Activated naive CD8-positive, alpha-beta T cell treated with anti-CD3 and anti-CD28 coated beads, Interleukin-2, amount 50 U/mL, for 16 hours (primary cell): ENCODE results near the gene NRCAM.

Experiments
- DNase-seq: peaks from one replicate; pipeline ENCODE4 v3.0.0-alpha.2; 2020; ENCODE audit warnings: low read depth, low spot score

NRCAM gene

GRCh38 chr7:108157606-108158335 is 298.5 kb downstream of the NRCAM start:
- no peak for DNase-seq

- no peak for DNase-seq
Measured at GRCh38 chr7:108156897-108157605, 299.2 kb downstream of the NRCAM start.

- DNase-seq, result no peak
Measured at GRCh38 chr7:108152198-108152597, 304.0 kb downstream of the NRCAM start.

- DNase-seq, result no peak
Measured at GRCh38 chr7:108149908-108150307, 306.3 kb downstream of the NRCAM start.

- DNase-seq, result no peak
Measured at GRCh38 chr7:108149119-108149518, 307.1 kb downstream of the NRCAM start.

GRCh38 chr7:108147031-108147563 is 309.1 kb downstream of the NRCAM start:
- DNase-seq, result no peak

GRCh38 chr7:108146070-108146842 is 310.0 kb downstream of the NRCAM start:
- DNase-seq, result no peak

- no peak for DNase-seq
Measured at GRCh38 chr7:108145401-108145800, 310.8 kb downstream of the NRCAM start.

- no peak for DNase-seq
Measured at GRCh38 chr7:108144931-108145330, 311.3 kb downstream of the NRCAM start.

GRCh38 chr7:108143658-108144420 is 312.4 kb downstream of the NRCAM start:
- DNase-seq, result no peak

- no peak for DNase-seq
Measured at GRCh38 chr7:108142675-108143259, 313.5 kb downstream of the NRCAM start.

- no peak for DNase-seq
Measured at GRCh38 chr7:108142180-108142579, 314.1 kb downstream of the NRCAM start.

GRCh38 chr7:108140671-108141070 is 315.6 kb downstream of the NRCAM start:
- DNase-seq, result no peak

GRCh38 chr7:108138911-108139310 is 317.3 kb downstream of the NRCAM start:
- no peak for DNase-seq

- DNase-seq, result no peak
Measured at GRCh38 chr7:108137993-108138392, 318.2 kb downstream of the NRCAM start.

- DNase-seq, result no peak
Measured at GRCh38 chr7:108137040-108137439, 319.2 kb downstream of the NRCAM start.

GRCh38 chr7:108136191-108136688 is 320.0 kb downstream of the NRCAM start:
- DNase-seq, result no peak

- DNase-seq, result no peak
Measured at GRCh38 chr7:108135446-108136190, 320.6 kb downstream of the NRCAM start.

- DNase-seq, result no peak
Measured at GRCh38 chr7:108134486-108134885, 321.8 kb downstream of the NRCAM start.
